GM18499 (cell line): ENCODE data around the gene AOPEP.
A peak's percentile ranks its signal among the peaks of the same experiment; 100 is the strongest.

Source experiments
- ATAC-seq: cut with Tn5 transposase; IDR thresholded peaks from one replicate; pipeline ENCODE4 v1.9.1; 2021; ENCODE audit warnings: moderate number of reproducible peaks; ENCODE audit not compliant: insufficient read depth, unreplicated experiment

The AOPEP gene

GRCh38 chr9:94785215-94786169 is 59.0 kb downstream of the AOPEP start:
- no peak for ATAC-seq

- no peak for ATAC-seq
Measured at GRCh38 chr9:94786586-94786985, 60.1 kb downstream of the AOPEP start.

DNA sequence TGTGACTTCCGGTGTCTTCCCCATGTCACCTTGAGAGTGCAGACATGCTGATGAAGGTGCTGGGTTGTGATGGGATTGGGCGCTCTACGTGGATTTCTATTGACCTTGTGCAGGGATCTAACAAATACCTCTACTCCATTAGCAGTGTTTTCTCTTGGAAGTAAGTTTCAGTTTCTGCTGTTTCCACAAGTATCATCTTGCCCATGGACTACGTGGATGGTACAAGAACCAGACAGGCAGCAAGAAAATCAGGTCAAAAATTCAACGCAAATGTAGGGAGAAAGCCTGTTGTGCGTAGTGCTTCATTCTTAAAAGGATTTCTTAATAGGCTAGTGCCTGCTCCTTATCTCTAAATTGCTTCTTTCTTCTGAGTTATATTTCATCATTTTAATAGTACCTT is 60.8 kb downstream of the AOPEP start:
- no peak for ATAC-seq

GRCh38 chr9:94788570-94789105 is 62.1 kb downstream of the AOPEP start:
- ATAC-seq = no peak

DNA sequence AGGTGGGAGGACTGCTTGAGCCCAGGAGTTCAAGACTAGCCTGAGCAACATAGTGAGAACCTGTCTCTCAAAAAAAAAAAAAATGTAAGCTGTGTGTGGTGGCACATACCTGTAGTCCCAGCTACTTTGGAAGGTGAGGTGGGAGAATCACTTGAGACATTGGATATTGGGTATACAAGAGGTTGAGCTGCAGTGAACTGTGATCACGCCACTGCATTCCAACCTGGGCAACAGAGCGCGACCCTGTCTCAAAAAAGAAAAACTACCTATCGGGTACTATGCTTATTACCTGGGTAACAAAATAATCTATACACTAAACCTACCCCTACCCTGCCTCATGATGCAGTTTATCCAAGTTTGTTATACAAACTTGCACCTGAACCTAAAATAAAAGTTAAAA is 64.9 kb downstream of the AOPEP start:
- ATAC-seq = no peak

DNA sequence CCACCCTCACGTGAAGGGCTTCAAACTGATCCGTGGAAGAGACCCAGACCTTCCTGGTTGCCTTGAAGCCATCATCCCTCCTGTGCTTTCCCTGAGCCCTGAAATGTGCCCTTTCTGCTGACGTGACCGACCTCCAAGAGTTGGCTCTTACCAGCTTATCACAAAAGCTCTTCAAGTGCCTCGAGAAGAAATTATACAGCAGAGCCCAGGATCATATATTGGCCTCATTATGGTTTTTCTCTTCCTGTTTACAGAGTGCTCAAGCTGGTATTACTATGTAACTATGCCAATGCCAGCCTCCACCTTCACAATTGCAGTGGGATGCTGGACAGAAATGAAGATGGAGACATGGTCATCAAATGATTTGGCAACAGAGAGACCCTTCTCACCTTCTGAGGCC is 66.0 kb downstream of the AOPEP start:
- ATAC-seq = no peak

DNA sequence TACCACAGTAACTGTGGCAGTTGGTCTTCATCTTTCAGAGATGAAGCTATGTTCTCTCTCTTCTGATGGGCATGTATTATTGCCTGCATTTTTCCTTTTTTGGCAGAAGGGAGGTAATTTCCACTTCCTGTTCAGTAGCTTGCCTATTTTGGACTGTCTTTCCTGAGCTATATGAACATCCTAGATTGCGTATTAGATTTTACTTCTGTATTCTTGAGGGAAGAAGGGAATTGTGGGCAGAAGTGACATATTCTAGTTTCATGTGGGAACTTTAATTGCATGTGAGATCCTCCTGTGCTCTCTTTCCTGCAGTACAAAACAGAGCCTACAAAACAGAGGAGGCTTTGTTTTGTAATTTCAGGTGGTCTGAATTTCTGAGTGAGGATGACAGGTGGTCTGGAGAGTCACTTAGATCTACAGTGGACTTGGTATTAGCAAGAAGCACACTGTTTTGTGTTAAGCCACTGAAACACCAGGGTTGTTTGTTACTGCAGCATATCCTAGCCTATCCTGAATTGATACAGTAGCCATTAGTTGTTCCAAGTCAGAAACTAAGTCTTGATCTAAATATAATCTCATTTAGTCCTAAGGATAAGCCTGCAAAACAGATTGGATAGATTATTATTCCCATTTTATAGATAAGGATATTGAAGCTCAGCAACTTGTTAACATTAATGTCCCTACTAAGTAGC is 68.1 kb downstream of the AOPEP start:
- ATAC-seq = no peak

DNA sequence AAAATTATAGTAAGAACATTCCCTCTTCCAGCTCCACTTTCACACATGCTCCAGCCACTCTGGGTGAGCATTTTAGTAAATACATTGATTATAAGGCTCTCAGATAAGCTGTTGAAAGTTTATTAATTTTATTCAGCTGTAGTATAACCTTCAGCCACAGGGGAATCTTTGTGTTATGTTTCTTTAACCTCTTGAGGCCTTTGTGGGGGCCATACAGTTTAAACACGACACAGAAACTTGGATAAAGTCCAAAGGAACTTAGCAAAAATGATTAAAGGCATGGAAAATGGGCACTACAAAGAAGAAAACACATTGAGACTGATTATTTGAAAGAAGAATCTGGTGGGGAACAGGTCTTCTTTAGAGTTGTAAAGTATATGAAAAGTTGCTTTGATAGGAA is 70.2 kb downstream of the AOPEP start:
- ATAC-seq = no peak

GRCh38 chr9:94798201-94798600 is 71.7 kb downstream of the AOPEP start:
- no peak for ATAC-seq

DNA sequence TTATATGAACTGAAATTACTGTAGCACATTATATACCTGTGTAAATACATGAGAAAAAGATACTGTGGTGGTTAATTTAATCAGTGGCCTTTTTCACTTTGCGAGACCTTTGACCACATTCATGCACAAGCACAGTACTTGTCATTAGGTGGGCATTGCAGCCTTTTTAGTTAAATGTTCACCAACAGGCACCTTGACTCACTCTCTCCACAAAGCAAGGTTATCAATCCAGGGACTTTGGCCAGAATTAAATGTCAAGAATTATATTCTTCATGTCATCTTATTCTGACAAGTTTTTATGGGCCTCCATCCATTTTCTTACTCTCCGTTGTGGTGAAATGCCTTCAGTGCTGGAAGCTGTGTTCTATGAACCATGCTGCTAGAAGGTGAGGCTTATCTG is 72.2 kb downstream of the AOPEP start:
- no peak for ATAC-seq

DNA sequence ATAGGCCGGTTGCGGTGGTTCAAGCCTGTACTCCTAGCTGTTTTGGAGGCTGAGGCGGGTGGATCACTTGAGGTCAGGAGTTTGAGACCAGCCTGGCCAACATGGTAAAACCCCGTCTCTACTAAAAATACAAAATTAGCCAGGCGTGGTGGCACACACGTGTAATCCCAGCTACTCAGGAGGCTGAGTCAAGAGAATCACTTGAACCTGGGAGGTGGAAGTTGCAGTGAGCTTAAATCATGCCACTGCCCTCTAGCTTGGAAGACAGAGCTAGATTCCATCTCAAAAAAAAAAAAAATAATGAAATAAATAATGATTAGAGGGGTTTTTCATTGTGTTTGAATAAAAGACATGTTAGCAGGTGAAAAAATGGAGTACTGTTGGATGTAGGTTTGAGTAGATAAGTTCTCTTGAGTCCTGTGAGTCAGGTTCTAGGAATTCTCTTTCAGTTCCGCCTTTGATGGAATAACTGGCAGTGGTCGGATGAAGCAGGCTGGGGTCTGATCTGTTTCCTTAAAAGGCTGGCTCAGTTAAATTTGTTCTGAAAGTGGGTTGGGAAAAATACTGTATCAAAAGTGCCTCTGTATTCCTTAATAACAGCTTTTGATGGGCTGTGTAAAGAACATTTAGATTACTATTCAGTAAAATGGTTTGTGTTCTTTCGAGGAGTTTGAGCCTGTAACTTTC is 73.2 kb downstream of the AOPEP start:
- no peak for ATAC-seq

GRCh38 chr9:94800424-94801117 is 74.1 kb downstream of the AOPEP start:
- ATAC-seq = no peak

GRCh38 chr9:94801234-94801633 is 74.7 kb downstream of the AOPEP start:
- ATAC-seq = no peak

DNA sequence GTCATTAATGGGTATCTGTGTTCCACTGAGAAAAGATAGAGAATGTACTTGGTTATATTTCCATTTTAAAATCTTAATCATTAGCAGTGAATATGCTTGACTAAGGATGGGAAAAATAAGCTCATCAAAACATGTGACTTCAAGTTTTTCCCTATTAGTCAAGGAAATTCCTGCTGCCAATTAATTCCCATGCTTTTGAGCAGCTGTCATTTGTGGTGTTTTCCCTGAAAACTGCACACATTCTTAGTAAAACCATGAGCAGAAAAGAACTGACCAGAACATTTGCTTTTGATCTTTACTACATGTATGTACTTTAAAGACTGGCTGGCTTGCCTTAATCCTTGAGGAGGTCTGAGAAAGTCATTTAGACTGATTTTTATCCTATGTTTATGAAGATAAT is 75.2 kb downstream of the AOPEP start:
- ATAC-seq = no peak

DNA sequence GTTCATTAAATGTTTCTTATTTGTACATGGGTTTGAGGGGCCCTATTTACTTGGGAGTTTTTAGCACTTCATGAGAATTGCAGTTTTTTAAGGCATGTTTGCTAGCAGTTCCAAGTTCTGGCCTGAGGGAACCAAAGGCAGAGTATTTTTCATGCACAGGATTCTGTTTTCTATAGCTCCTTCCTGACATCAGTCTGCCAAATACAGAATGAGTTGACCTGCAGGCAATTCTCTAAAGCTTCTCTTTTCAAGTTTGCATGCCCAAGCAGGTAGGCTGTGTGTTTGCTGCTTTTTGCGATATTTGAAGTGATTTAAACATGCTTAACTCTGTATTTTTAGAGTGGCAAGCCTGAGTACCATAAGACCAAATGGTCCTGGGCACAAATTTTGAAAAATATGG is 75.8 kb downstream of the AOPEP start:
- ATAC-seq = peak; percentile 2

GRCh38 chr9:94802793-94803192 is 76.3 kb downstream of the AOPEP start:
- ATAC-seq = peak; percentile 74

DNA sequence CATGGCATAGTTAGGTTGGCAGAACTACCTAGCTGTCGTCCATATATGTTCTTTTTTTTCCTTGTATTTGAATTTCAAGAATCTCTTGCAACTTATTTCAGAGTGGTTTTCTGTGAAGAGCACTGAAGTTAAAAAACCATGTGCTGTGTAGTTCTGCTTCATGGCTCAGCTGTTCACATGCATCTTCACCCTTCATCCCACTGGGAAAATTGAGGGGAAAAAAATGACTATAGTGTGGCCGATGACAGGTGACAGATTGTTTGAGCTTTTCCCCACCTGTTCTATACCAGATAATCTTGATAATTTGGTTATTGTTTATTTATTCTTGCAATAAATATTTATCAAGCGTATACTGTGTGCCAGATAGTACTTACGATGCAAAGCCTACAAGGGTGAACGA is 77.8 kb downstream of the AOPEP start:
- ATAC-seq = no peak

DNA sequence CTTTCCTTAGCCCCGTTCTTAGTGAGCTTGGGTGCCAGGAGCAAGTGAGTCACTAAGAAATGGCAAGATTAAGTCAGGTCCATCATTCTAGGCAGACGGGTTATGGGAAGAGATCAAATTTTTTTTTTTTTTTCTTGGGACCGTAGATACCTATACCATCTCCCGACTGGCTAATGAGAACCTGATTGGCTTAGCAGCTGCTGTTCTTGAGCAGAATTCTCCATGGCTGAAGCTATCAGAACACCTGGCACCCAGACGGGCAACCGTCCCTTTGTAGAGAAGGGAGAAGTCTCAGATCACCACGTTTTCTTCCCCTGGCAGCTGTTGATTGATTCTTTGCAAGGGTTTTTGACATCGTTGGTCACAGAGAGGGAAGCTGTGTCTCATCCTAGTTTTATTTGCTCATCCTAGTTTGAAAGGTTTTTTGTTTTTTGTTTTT is 78.6 kb downstream of the AOPEP start:
- ATAC-seq = no peak

GRCh38 chr9:94805585-94805984 is 79.1 kb downstream of the AOPEP start:
- no peak for ATAC-seq

DNA sequence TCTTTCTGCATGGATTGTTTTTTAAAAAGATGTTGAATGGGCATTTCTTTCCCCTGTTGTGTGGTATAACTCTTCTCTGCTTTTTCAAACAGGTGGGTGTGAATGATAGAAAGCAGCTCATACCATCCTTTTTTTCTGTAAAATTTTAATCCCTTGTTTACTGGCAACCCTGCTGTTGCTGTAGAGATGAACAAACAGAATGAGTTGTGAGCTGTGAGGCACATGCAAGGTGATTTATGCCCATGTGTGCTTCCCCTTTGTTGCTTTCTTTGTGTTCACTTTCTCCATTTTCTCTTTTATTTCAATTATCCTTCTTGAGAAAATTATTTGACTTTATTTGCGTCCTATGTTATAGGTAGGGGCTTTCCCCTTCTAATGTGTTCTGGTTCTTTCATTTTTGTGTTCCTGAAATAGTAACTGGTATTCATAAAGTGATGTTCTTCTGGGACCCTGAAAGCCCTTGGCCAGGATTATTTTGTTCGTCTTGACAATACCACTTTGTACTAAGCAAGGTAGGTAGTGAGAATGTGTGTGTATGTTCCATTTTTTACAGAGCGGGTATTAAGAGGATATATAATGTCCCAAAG is 79.9 kb downstream of the AOPEP start:
- ATAC-seq = no peak
